GM12872 (cell line): ENCODE measurements around the gene SHB.

Experiments used
- CTCF ChIP-seq: IDR thresholded peaks from 3 replicates; pipeline ENCODE4 v1.5.1; 2011; ENCODE audit warnings: low read depth, mild to moderate bottlenecking, low read length, moderate library complexity; ENCODE audit not compliant: insufficient read depth

The SHB gene

GRCh38 chr9:38017149-38017884 is 51.7 kb downstream of the SHB start:
- no peak for TF ChIP-seq CTCF

- TF ChIP-seq CTCF, result no peak
Observed at GRCh38 chr9:38016375-38017135, 52.5 kb downstream of the SHB start.

- no peak for TF ChIP-seq CTCF
Observed at GRCh38 chr9:38015906-38016305, 53.1 kb downstream of the SHB start.

GRCh38 chr9:38015266-38015665 is 53.8 kb downstream of the SHB start:
- TF ChIP-seq CTCF, result no peak

- TF ChIP-seq CTCF, result no peak
Observed at GRCh38 chr9:38012767-38013450, 56.1 kb downstream of the SHB start.

- no peak for TF ChIP-seq CTCF
Observed at GRCh38 chr9:38011991-38012390, 57.0 kb downstream of the SHB start.
